Liver (tissue), 3 donors: ENCODE measurements around the gene FBXO34.

Source experiments
- FOXA1 ChIP-seq: IDR thresholded peaks from 2 replicates; pipeline ENCODE4 v1.6.1; 2016; ENCODE audit warnings: antibody characterized with exemption
- GABPA ChIP-seq, 2 donors: IDR thresholded peaks in 1 of 2; conservative IDR thresholded peaks in 1 of 2; 2 replicates each; pipeline ENCODE4 v1.6.1; 2016; ENCODE audit warnings: antibody characterized with exemption in 2 of 2, mild to moderate bottlenecking in 1 of 2, moderate library complexity in 1 of 2
- JUND ChIP-seq, 2 donors: IDR thresholded peaks; 2 replicates each; pipeline ENCODE4 v1.6.1; 2016; ENCODE audit warnings: antibody characterized with exemption in 2 of 2
- MAX ChIP-seq: IDR thresholded peaks from 2 replicates; pipeline ENCODE4 v1.6.1; 2016; ENCODE audit warnings: antibody characterized with exemption
- RXRA ChIP-seq, 2 donors: IDR thresholded peaks; 2 replicates each; pipeline ENCODE4 v1.6.1; 2017 to 2018; ENCODE audit warnings: antibody characterized with exemption in 2 of 2, mild to moderate bottlenecking in 1 of 2
- SP1 ChIP-seq: IDR thresholded peaks from 2 replicates; pipeline ENCODE4 v1.6.1; 2018; ENCODE audit warnings: antibody characterized with exemption, mild to moderate bottlenecking
- TAF1 ChIP-seq: conservative IDR thresholded peaks from 2 replicates; pipeline ENCODE4 v1.6.1; 2016; ENCODE audit warnings: antibody characterized with exemption, mild to moderate bottlenecking
- YY1 ChIP-seq: IDR thresholded peaks from 2 replicates; pipeline ENCODE4 v1.6.1; 2016; ENCODE audit warnings: antibody characterized with exemption, mild to moderate bottlenecking
- TF ChIP-seq, protein P1 (sequence below): fragments of 150-350 bp; IDR thresholded peaks from 2 replicates; pipeline ENCODE4 v1.5.1; 2017; ENCODE audit warnings: improper control_type of control experiment, low read depth, low read length; ENCODE audit not compliant: missing input control
- TF ChIP-seq, protein P2 (sequence below): IDR thresholded peaks from 2 replicates; pipeline ENCODE4 v1.6.1; 2016; ENCODE audit warnings: antibody characterized with exemption, mild to moderate bottlenecking
- donor health status: healthy.
- donor health status: healthy.

DNA sequence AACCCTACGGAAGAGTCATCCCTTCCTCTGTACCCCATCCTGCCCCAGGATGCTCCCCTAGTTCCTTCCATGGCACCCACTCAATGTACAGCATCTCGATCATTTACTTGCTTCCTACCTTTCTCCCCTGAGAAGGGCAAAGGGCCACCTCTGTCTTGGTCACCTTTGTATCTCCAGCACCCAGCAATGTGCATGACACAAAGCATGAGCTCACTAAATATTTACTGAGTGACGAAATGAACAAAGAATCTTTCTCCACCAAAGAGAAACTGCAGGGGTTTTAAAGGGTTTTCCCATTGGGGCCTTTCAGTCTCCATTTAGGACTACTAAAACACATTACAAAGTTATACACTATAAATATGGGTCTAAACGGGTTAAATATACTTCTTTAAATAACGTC is 109.8 kb downstream of the FBXO34 start:
- TF ChIP-seq YY1 = no peak
- no peak for TF ChIP-seq MAX
- TF ChIP-seq, protein P1, sequence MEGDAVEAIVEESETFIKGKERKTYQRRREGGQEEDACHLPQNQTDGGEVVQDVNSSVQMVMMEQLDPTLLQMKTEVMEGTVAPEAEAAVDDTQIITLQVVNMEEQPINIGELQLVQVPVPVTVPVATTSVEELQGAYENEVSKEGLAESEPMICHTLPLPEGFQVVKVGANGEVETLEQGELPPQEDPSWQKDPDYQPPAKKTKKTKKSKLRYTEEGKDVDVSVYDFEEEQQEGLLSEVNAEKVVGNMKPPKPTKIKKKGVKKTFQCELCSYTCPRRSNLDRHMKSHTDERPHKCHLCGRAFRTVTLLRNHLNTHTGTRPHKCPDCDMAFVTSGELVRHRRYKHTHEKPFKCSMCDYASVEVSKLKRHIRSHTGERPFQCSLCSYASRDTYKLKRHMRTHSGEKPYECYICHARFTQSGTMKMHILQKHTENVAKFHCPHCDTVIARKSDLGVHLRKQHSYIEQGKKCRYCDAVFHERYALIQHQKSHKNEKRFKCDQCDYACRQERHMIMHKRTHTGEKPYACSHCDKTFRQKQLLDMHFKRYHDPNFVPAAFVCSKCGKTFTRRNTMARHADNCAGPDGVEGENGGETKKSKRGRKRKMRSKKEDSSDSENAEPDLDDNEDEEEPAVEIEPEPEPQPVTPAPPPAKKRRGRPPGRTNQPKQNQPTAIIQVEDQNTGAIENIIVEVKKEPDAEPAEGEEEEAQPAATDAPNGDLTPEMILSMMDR = no peak
- TF ChIP-seq FOXA1 = no peak
- TF ChIP-seq JUND (IDR thresholded peaks at IDR 0.05) = no peak
- TF ChIP-seq, protein P2, sequence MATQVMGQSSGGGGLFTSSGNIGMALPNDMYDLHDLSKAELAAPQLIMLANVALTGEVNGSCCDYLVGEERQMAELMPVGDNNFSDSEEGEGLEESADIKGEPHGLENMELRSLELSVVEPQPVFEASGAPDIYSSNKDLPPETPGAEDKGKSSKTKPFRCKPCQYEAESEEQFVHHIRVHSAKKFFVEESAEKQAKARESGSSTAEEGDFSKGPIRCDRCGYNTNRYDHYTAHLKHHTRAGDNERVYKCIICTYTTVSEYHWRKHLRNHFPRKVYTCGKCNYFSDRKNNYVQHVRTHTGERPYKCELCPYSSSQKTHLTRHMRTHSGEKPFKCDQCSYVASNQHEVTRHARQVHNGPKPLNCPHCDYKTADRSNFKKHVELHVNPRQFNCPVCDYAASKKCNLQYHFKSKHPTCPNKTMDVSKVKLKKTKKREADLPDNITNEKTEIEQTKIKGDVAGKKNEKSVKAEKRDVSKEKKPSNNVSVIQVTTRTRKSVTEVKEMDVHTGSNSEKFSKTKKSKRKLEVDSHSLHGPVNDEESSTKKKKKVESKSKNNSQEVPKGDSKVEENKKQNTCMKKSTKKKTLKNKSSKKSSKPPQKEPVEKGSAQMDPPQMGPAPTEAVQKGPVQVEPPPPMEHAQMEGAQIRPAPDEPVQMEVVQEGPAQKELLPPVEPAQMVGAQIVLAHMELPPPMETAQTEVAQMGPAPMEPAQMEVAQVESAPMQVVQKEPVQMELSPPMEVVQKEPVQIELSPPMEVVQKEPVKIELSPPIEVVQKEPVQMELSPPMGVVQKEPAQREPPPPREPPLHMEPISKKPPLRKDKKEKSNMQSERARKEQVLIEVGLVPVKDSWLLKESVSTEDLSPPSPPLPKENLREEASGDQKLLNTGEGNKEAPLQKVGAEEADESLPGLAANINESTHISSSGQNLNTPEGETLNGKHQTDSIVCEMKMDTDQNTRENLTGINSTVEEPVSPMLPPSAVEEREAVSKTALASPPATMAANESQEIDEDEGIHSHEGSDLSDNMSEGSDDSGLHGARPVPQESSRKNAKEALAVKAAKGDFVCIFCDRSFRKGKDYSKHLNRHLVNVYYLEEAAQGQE = no peak
- no peak for TF ChIP-seq GABPA (IDR thresholded peaks at IDR 0.05 in 1 of 2, conservative IDR thresholded peaks at IDR 0.05 in 1 of 2)
- TF ChIP-seq RXRA (IDR thresholded peaks at IDR 0.05) = no peak
- peak; percentile 6 for TF ChIP-seq SP1
- TF ChIP-seq TAF1 = no peak
